Loucy (cell line): Measurements from ENCODE around the gene MAT2B.

ENCODE experiments used
- EZH2phosphoT487 ChIP-seq: fragments of 200-600 bp; IDR thresholded peaks from 2 replicates; pipeline ENCODE4 v1.6.1; 2018; ENCODE audit warnings: antibody characterized with exemption, mild to moderate bottlenecking, moderate library complexity, borderline replicate concordance
- TF ChIP-seq, protein P1 (sequence below): fragments of 200-600 bp; sonication (generic); conservative IDR thresholded peaks from 2 replicates; pipeline ENCODE4 v1.5.1; 2014; ENCODE audit warnings: mild to moderate bottlenecking, antibody characterized with exemption, low read length

GRCh38 chr5:163548649-163549048, 43.2 kb downstream of the MAT2B start:
- TF ChIP-seq, protein P1, sequence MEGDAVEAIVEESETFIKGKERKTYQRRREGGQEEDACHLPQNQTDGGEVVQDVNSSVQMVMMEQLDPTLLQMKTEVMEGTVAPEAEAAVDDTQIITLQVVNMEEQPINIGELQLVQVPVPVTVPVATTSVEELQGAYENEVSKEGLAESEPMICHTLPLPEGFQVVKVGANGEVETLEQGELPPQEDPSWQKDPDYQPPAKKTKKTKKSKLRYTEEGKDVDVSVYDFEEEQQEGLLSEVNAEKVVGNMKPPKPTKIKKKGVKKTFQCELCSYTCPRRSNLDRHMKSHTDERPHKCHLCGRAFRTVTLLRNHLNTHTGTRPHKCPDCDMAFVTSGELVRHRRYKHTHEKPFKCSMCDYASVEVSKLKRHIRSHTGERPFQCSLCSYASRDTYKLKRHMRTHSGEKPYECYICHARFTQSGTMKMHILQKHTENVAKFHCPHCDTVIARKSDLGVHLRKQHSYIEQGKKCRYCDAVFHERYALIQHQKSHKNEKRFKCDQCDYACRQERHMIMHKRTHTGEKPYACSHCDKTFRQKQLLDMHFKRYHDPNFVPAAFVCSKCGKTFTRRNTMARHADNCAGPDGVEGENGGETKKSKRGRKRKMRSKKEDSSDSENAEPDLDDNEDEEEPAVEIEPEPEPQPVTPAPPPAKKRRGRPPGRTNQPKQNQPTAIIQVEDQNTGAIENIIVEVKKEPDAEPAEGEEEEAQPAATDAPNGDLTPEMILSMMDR: no peak
- no peak for TF ChIP-seq EZH2phosphoT487
